CD4-positive, CD25-positive, alpha-beta regulatory T cell (primary cell): Measurements from ENCODE around the gene ARSB. TPM values are rescaled to one million over a fixed set of nuclear protein-coding genes. Genes with fewer than 3 reads are reported as not detected.

Experiments used
- ATAC-seq, 2 donors: fragments of 150-1000 bp; cut with Tn5 transposase; one replicate each; pipeline ENCODE4 v1.10.0; 2021; ENCODE audit warnings: low read depth in 2 of 2, moderate number of reproducible peaks in 2 of 2, moderate library complexity in 1 of 2
- DNase-seq, 3 donors: peaks; one replicate each; pipeline versions ENCODE4 v3.0.0 to v3.0.0-alpha.2; 2012 to 2022; ENCODE audit warnings: mixed read lengths in 1 of 3
- H3K27ac ChIP-seq: one replicate; pipeline ENCODE4 v1.7.0; 2013; ENCODE audit warnings: mild to moderate bottlenecking, low read length; ENCODE audit not compliant: insufficient read depth, poor library complexity, severe bottlenecking
- H3K27me3 ChIP-seq: one replicate; pipeline ENCODE4 v1.7.0; 2013; ENCODE audit warnings: low read length; ENCODE audit not compliant: control insufficient read depth, insufficient read depth
- H3K36me3 ChIP-seq: one replicate; pipeline ENCODE4 v1.7.0; 2013; ENCODE audit warnings: mild to moderate bottlenecking, low read length, moderate library complexity; ENCODE audit not compliant: control insufficient read depth, insufficient read depth
- H3K4me1 ChIP-seq: 2 replicates; pipeline ENCODE4 v1.7.0; 2013; ENCODE audit warnings: mild to moderate bottlenecking, low read length; ENCODE audit not compliant: insufficient read depth, control insufficient read depth, poor library complexity, severe bottlenecking
- H3K4me3 ChIP-seq: one replicate; pipeline ENCODE4 v1.7.0; 2013; ENCODE audit warnings: low read depth, mild to moderate bottlenecking, low read length, moderate library complexity
- H3K9me3 ChIP-seq, 2 experiments: 1 replicate in 1 of 2; 2 replicates in 1 of 2; pipeline ENCODE4 v1.7.0; 2013; ENCODE audit warnings: low read length in 2 of 2, mild to moderate bottlenecking in 1 of 2, moderate library complexity in 1 of 2; ENCODE audit not compliant: control insufficient read depth in 2 of 2
- H3K27ac Mint-ChIP-seq, 3 donors: one replicate each; pipeline ENCODE4 v1.8.0; 2020 to 2022; ENCODE audit warnings: mild to moderate bottlenecking in 3 of 3, mixed read lengths in 3 of 3, moderate library complexity in 2 of 3
- H3K27me3 Mint-ChIP-seq: one replicate; pipeline ENCODE4 v1.8.0; 2022; ENCODE audit warnings: mild to moderate bottlenecking, mixed read lengths
- H3K36me3 Mint-ChIP-seq: one replicate; pipeline ENCODE4 v1.8.0; 2020; ENCODE audit warnings: mixed read lengths
- H3K4me1 Mint-ChIP-seq, 4 donors: one replicate each; pipeline ENCODE4 v1.8.0; 2020 to 2022; ENCODE audit warnings: mixed read lengths in 4 of 4, mild to moderate bottlenecking in 1 of 4
- H3K4me3 Mint-ChIP-seq, 4 donors: one replicate each; pipeline ENCODE4 v1.8.0; 2020 to 2022; ENCODE audit warnings: mild to moderate bottlenecking in 4 of 4, mixed read lengths in 4 of 4, moderate library complexity in 3 of 4
- H3K9me3 Mint-ChIP-seq, 7 donors: one replicate each; pipeline ENCODE4 v1.8.0; 2020 to 2022; ENCODE audit warnings: mixed read lengths in 7 of 7, mild to moderate bottlenecking in 3 of 7, moderate library complexity in 2 of 7
- polyA plus RNA-seq, 4 donors: library from polyadenylated mRNA; unstranded; fragments of 300-500 nt; fragmentation: Illumina TruSeq; gene quantifications; one replicate each; pipeline ENCODE4 v1.2.3, GENCODE V29; 2021
- total RNA-seq: library from RNA; stranded (reverse); gene quantifications from one replicate; pipeline ENCODE4 v1.2.3, GENCODE V29; 2022

The ARSB gene
- total and polyA plus RNA-seq, 5 donors from 2014 or later, result 3.4 to 6.5 (median 4.4) TPM

GRCh38 chr5:78905084-78905938 lies 79.8 kb downstream of the ARSB start:
- no peak for DNase-seq
- no peaks in the 10 kb centered on the region for H3K27me3 ChIP-seq
- no peaks in the 10 kb centered on the region for H3K4me1 Mint-ChIP-seq
- no peak overlapping the region for H3K4me3 Mint-ChIP-seq
- H3K36me3 Mint-ChIP-seq, result peaks cover 13% of the 10 kb centered on the region
- no peaks in the 10 kb centered on the region for H3K9me3 ChIP-seq
- no peaks in the 10 kb centered on the region for H3K27me3 Mint-ChIP-seq
- peak overlapping the region in 1 of 3 donors; percentile 79 for H3K27ac Mint-ChIP-seq
- H3K27ac ChIP-seq, result no peak overlapping the region
- H3K9me3 Mint-ChIP-seq, result peaks cover 0 to 3% (median 0%) of the 10 kb centered on the region in 7 donors
- H3K36me3 ChIP-seq, result no peaks in the 10 kb centered on the region
- ATAC-seq, result no peak
- no peak overlapping the region for H3K4me3 ChIP-seq
- H3K4me1 ChIP-seq, result no peaks in the 10 kb centered on the region

- peaks cover 0 to 14% (median 3%) of the 10 kb centered on the region in 7 donors for H3K9me3 Mint-ChIP-seq
- no peaks in the 10 kb centered on the region for H3K4me1 Mint-ChIP-seq
- no peak for DNase-seq
Observed at GRCh38 chr5:78903861-78904260, 81.2 kb downstream of the ARSB start.

GRCh38 chr5:78903353-78903752 lies 81.8 kb downstream of the ARSB start:
- no peaks in the 10 kb centered on the region for H3K27me3 Mint-ChIP-seq
- Histone ChIP-seq H3K4me3 (no peak overlapping the region), H3K36me3 (no peaks in the 10 kb centered on the region), H3K9me3 (peaks cover 0 to 13% of the 10 kb centered on the region in 2 experiments), H3K27ac (no peak overlapping the region), H3K27me3 (no peaks in the 10 kb centered on the region), H3K4me1 (no peaks in the 10 kb centered on the region)
- no peak overlapping the region for H3K27ac Mint-ChIP-seq
- peaks cover 11% of the 10 kb centered on the region for H3K36me3 Mint-ChIP-seq
- H3K4me1 Mint-ChIP-seq, result no peaks in the 10 kb centered on the region
- H3K4me3 Mint-ChIP-seq, result no peak overlapping the region
- no peak for ATAC-seq
- H3K9me3 Mint-ChIP-seq, result peaks cover 0 to 16% (median 3%) of the 10 kb centered on the region in 7 donors
- DNase-seq, result no peak

More at GRCh38 chr5:78903861-78904260, 81.2 kb downstream of the ARSB start:
- H3K4me1 ChIP-seq, result no peaks in the 10 kb centered on the region
- H3K27ac Mint-ChIP-seq, result no peak overlapping the region
- no peak overlapping the region for H3K4me3 Mint-ChIP-seq
- H3K36me3 Mint-ChIP-seq, result peaks cover 13% of the 10 kb centered on the region
- no peaks in the 10 kb centered on the region for H3K36me3 ChIP-seq
- no peaks in the 10 kb centered on the region for H3K27me3 ChIP-seq
- no peaks in the 10 kb centered on the region for H3K27me3 Mint-ChIP-seq
- no peak for ATAC-seq
- H3K9me3 ChIP-seq, result peaks cover 0 to 10% of the 10 kb centered on the region in 2 experiments
- H3K4me3 ChIP-seq, result no peak overlapping the region
- no peak overlapping the region for H3K27ac ChIP-seq

GRCh38 chr5:78899922-78900362 lies 85.2 kb downstream of the ARSB start:
- H3K4me3 ChIP-seq, result no peak overlapping the region
- H3K9me3 Mint-ChIP-seq, result peaks cover 0 to 16% (median 3%) of the 10 kb centered on the region in 7 donors
- H3K27ac ChIP-seq, result no peak overlapping the region
- no peak for ATAC-seq
- H3K4me1 ChIP-seq, result no peaks in the 10 kb centered on the region
- H3K27me3 Mint-ChIP-seq, result no peaks in the 10 kb centered on the region
- DNase-seq, result peak in 1 of 3 donors; percentile 44
- H3K4me1 Mint-ChIP-seq, result no peaks in the 10 kb centered on the region
- no peaks in the 10 kb centered on the region for H3K27me3 ChIP-seq
- no peaks in the 10 kb centered on the region for H3K36me3 ChIP-seq
- no peak overlapping the region for H3K4me3 Mint-ChIP-seq
- peaks cover 0 to 13% of the 10 kb centered on the region in 2 experiments for H3K9me3 ChIP-seq
- H3K27ac Mint-ChIP-seq, result no peak overlapping the region
- H3K36me3 Mint-ChIP-seq, result peaks cover 12% of the 10 kb centered on the region

GRCh38 chr5:78896132-78896531 lies 89.0 kb downstream of the ARSB start:
- H3K27ac Mint-ChIP-seq, result no peak overlapping the region
- no peak overlapping the region for H3K27ac ChIP-seq
- no peaks in the 10 kb centered on the region for H3K4me1 ChIP-seq
- peaks cover 7% of the 10 kb centered on the region for H3K36me3 Mint-ChIP-seq
- peaks cover 0 to 12% (median 3%) of the 10 kb centered on the region in 7 donors for H3K9me3 Mint-ChIP-seq
- no peak overlapping the region for H3K4me3 Mint-ChIP-seq
- H3K27me3 Mint-ChIP-seq, result no peaks in the 10 kb centered on the region
- DNase-seq, result no peak
- peaks cover 0 to 13% of the 10 kb centered on the region in 2 experiments for H3K9me3 ChIP-seq
- no peaks in the 10 kb centered on the region for H3K4me1 Mint-ChIP-seq
- no peak for ATAC-seq
- H3K27me3 ChIP-seq, result no peaks in the 10 kb centered on the region
- no peaks in the 10 kb centered on the region for H3K36me3 ChIP-seq
- H3K4me3 ChIP-seq, result no peak overlapping the region

GRCh38 chr5:78895616-78896015 lies 89.5 kb downstream of the ARSB start:
- H3K9me3 ChIP-seq, result peaks cover 0 to 13% of the 10 kb centered on the region in 2 experiments
- Mint-ChIP-seq H3K27ac (no peak overlapping the region), H3K27me3 (no peaks in the 10 kb centered on the region), H3K4me1 (peaks cover 0 to 1% (median 0%) of the 10 kb centered on the region in 4 donors), H3K4me3 (no peak overlapping the region), H3K9me3 (peaks cover 0 to 12% (median 3%) of the 10 kb centered on the region in 7 donors), H3K36me3 (peaks cover 5% of the 10 kb centered on the region)
- H3K27ac ChIP-seq, result no peak overlapping the region
- H3K4me1 ChIP-seq, result no peaks in the 10 kb centered on the region
- H3K4me3 ChIP-seq, result no peak overlapping the region
- H3K36me3 ChIP-seq, result no peaks in the 10 kb centered on the region
- no peaks in the 10 kb centered on the region for H3K27me3 ChIP-seq
- ATAC-seq (no peak), DNase-seq (no peak)

- Mint-ChIP-seq H3K36me3 (peaks cover 5% of the 10 kb centered on the region), H3K27me3 (no peaks in the 10 kb centered on the region), H3K27ac (no peak overlapping the region), H3K4me1 (peaks cover 0 to 5% (median 0%) of the 10 kb centered on the region in 4 donors), H3K9me3 (peaks cover 0 to 4% (median 2%) of the 10 kb centered on the region in 7 donors), H3K4me3 (no peak overlapping the region)
- H3K27me3 ChIP-seq, result no peaks in the 10 kb centered on the region
- ATAC-seq (no peak), DNase-seq (no peak)
- H3K36me3 ChIP-seq, result no peaks in the 10 kb centered on the region
- peaks cover 0 to 6% of the 10 kb centered on the region in 2 experiments for H3K9me3 ChIP-seq
- H3K4me1 ChIP-seq, result no peaks in the 10 kb centered on the region
- no peak overlapping the region for H3K4me3 ChIP-seq
- H3K27ac ChIP-seq, result no peak overlapping the region
Observed at GRCh38 chr5:78893940-78894677, 91.0 kb downstream of the ARSB start.
